GM12878 (cell line): ENCODE results near the gene MGAT4C.

Source experiments
- CTCF ChIP-seq, 3 experiments: IDR thresholded peaks in 2 of 3; conservative IDR thresholded peaks in 1 of 3; 2 replicates each; pipeline ENCODE4 v1.5.1; 2011; ENCODE audit warnings: low read depth in 3 of 3, low read length in 3 of 3, mild to moderate bottlenecking in 3 of 3, control low read depth in 2 of 3, moderate library complexity in 2 of 3, inconsistent platforms in 1 of 3, mixed read lengths in 1 of 3; ENCODE audit not compliant: control insufficient read depth in 2 of 3, insufficient read depth in 1 of 3; ENCODE audit errors: extremely low read depth in 1 of 3
- FOXK2 ChIP-seq: fragments of 450-650 bp; IDR thresholded peaks from 2 replicates; pipeline ENCODE4 v1.6.1; 2017; ENCODE audit warnings: mild to moderate bottlenecking, moderate library complexity
- POLR2A ChIP-seq: IDR thresholded peaks from 2 replicates; pipeline ENCODE4 v1.6.1; 2011; ENCODE audit warnings: low read depth, mild to moderate bottlenecking, low read length
- TAF1 ChIP-seq: IDR thresholded peaks from 2 replicates; pipeline ENCODE4 v1.6.1; 2011; ENCODE audit warnings: mild to moderate bottlenecking, low read depth, low read length, borderline replicate concordance

- TF ChIP-seq FOXK2 (no peak), TAF1 (no peak), CTCF (IDR thresholded peaks at IDR 0.05 in 2 of 3, conservative IDR thresholded peaks at IDR 0.05 in 1 of 3; ENCODE audit: control insufficient read depth in 2 of 3, extremely low read depth in 1 of 3, insufficient read depth in 1 of 3, low read depth in 3 of 3, low read length in 3 of 3) (no peak), POLR2A (no peak)
Measured at GRCh38 chr12:86216591-86216990, 39.6 kb downstream of the MGAT4C start.
